Gastrocnemius medialis (tissue), 4 donors: Measurements from ENCODE around the gene MEP1A.
"Not testable (repeated sequence)": the region's sequence is repeated elsewhere in the genome, so short reads cannot be mapped to it uniquely, and the experiment has no call there.

Source experiments
- POLR2A ChIP-seq, 2 donors: fragments of 450-650 bp; IDR thresholded peaks; one replicate each; pipeline ENCODE4 v1.6.1; 2017; ENCODE audit warnings: antibody characterized with exemption in 2 of 2, mild to moderate bottlenecking in 2 of 2, moderate library complexity in 2 of 2
- TF ChIP-seq, protein P1 (sequence below), 5 experiments: fragments of 450-650 bp in 3 of 5; fragments of 200-600 bp in 2 of 5; sonication (generic) in 2 of 5; IDR thresholded peaks in 4 of 5; conservative IDR thresholded peaks in 1 of 5; 1 replicate in 4 of 5; 2 replicates in 1 of 5; pipeline ENCODE4 v1.5.1; 2016 to 2019; ENCODE audit warnings: antibody characterized with exemption in 5 of 5, mild to moderate bottlenecking in 3 of 5, moderate library complexity in 3 of 5

- not testable (repeated sequence) for TF ChIP-seq POLR2A (IDR thresholded peaks at IDR 0.05)
- TF ChIP-seq, protein P1, sequence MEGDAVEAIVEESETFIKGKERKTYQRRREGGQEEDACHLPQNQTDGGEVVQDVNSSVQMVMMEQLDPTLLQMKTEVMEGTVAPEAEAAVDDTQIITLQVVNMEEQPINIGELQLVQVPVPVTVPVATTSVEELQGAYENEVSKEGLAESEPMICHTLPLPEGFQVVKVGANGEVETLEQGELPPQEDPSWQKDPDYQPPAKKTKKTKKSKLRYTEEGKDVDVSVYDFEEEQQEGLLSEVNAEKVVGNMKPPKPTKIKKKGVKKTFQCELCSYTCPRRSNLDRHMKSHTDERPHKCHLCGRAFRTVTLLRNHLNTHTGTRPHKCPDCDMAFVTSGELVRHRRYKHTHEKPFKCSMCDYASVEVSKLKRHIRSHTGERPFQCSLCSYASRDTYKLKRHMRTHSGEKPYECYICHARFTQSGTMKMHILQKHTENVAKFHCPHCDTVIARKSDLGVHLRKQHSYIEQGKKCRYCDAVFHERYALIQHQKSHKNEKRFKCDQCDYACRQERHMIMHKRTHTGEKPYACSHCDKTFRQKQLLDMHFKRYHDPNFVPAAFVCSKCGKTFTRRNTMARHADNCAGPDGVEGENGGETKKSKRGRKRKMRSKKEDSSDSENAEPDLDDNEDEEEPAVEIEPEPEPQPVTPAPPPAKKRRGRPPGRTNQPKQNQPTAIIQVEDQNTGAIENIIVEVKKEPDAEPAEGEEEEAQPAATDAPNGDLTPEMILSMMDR (IDR thresholded peaks at IDR 0.05 in 4 of 5, conservative IDR thresholded peaks at IDR 0.05 in 1 of 5): not testable (repeated sequence)
Measured at GRCh38 chr6:46744159-46744725, 48.9 kb upstream of the MEP1A start.
